Right lung (tissue), 5 donors: ENCODE results near the gene HMG20A. TPM values are rescaled to one million over a fixed set of nuclear protein-coding genes. Genes with fewer than 3 reads are reported as not detected.

Experiments used
- DNase-seq, 2 donors: peaks; one replicate each; pipeline ENCODE4 v3.0.0-alpha.2; 2013
- polyA plus RNA-seq, 5 donors: library from polyadenylated mRNA; unstranded; fragments of 120-200 nt; gene quantifications; one replicate each; pipeline versions ENCODE4 v1.2.1 to v1.2.3, GENCODE V29; 2013; ENCODE audit warnings: inconsistent platforms in 1 of 5, low replicate concordance in 1 of 5; ENCODE audit not compliant: insufficient read length in 5 of 5, insufficient read depth in 1 of 5

The HMG20A gene
- polyA plus RNA-seq, 5 donors = 55.9 to 94.7 (median 79.0) TPM

GRCh38 chr15:77497110-77497737 is 76.5 kb downstream of the HMG20A start:
- DNase-seq = peak in 1 of 2 donors; percentile 64

- DNase-seq = peak in 1 of 2 donors; percentile 39
Measured at GRCh38 chr15:77497942-77498361, 77.3 kb downstream of the HMG20A start.

- no peak for DNase-seq
Measured at GRCh38 chr15:77499087-77499760, 78.5 kb downstream of the HMG20A start.

GRCh38 chr15:77500989-77501388 is 80.3 kb downstream of the HMG20A start:
- no peak for DNase-seq

GRCh38 chr15:77502379-77503095 is 81.8 kb downstream of the HMG20A start:
- DNase-seq = no peak

GRCh38 chr15:77503240-77503639 is 82.6 kb downstream of the HMG20A start:
- DNase-seq = no peak

GRCh38 chr15:77503764-77504163 is 83.1 kb downstream of the HMG20A start:
- DNase-seq = no peak

GRCh38 chr15:77504306-77504705 is 83.6 kb downstream of the HMG20A start:
- peak in 1 of 2 donors; percentile 48 for DNase-seq

GRCh38 chr15:77504871-77505270 is 84.2 kb downstream of the HMG20A start:
- DNase-seq = no peak

- DNase-seq = no peak
Measured at GRCh38 chr15:77505556-77505955, 84.9 kb downstream of the HMG20A start.

GRCh38 chr15:77506311-77507142 is 85.8 kb downstream of the HMG20A start:
- DNase-seq = peak in 1 of 2 donors; percentile 67

- DNase-seq = peak in 1 of 2 donors; percentile 49
Measured at GRCh38 chr15:77507143-77507897, 86.6 kb downstream of the HMG20A start.

- no peak for DNase-seq
Measured at GRCh38 chr15:77507911-77508310, 87.2 kb downstream of the HMG20A start.

GRCh38 chr15:77508541-77509243 is 88.0 kb downstream of the HMG20A start:
- no peak for DNase-seq

GRCh38 chr15:77510066-77511057 is 89.7 kb downstream of the HMG20A start:
- no peak for DNase-seq

- no peak for DNase-seq
Measured at GRCh38 chr15:77511869-77512268, 91.2 kb downstream of the HMG20A start.

- DNase-seq = no peak
Measured at GRCh38 chr15:77513226-77513625, 92.5 kb downstream of the HMG20A start.

GRCh38 chr15:77514641-77515402 is 94.1 kb downstream of the HMG20A start:
- no peak for DNase-seq
